ENCODE data around the gene PRSS57. TPM values are rescaled to one million over a fixed set of nuclear protein-coding genes. Genes with fewer than 3 reads are reported as not detected.

PRSS57 gene
- total and polyA plus RNA-seq, 4 donors: 0.10 to 2.0 (median 0.60) TPM; not detected in 1

- ATAC-seq (ENCODE audit: insufficient read depth, low FRiP score) (no peak), DNase-seq (peak in 2 of 3 donors; percentile 45 to 50)
- no peak overlapping the region for H3K4me3 ChIP-seq
- H3K4me1 ChIP-seq (ENCODE audit: control insufficient read depth in 5 of 5, insufficient read depth in 5 of 5, low read length in 5 of 5): peaks cover 0 to 10% (median 6%) of the 10 kb centered on the region in 5 donors
- peaks cover 0 to 2% (median 0%) of the 10 kb centered on the region in 4 donors for H3K36me3 ChIP-seq (ENCODE audit: control insufficient read depth in 4 of 4, insufficient read depth in 4 of 4, low read length in 4 of 4)
- H3K9ac ChIP-seq (ENCODE audit: insufficient read depth in 1 of 2, low read length in 2 of 2): no peak overlapping the region
- H3K27me3 ChIP-seq (ENCODE audit: control insufficient read depth in 3 of 3, insufficient read depth in 3 of 3, low read length in 2 of 3): no peaks in the 10 kb centered on the region
- no peak for TF ChIP-seq CTCF (IDR thresholded peaks at IDR 0.05; ENCODE audit: control extremely low read depth, extremely low read depth)
- H3K27ac ChIP-seq (ENCODE audit: low read depth in 1 of 2, low read length in 1 of 2): peak overlapping the region in 1 of 2 donors; percentile 95
- H3K9me3 ChIP-seq (ENCODE audit: control insufficient read depth in 4 of 4, insufficient read depth in 3 of 4, low read length in 3 of 4): peaks cover 0 to 2% (median 0%) of the 10 kb centered on the region in 4 donors
- 78 to 86% methylated on average over 38 to 43 of the region's 43 CpGs for WGBS, 2 donors
These were observed 32.0 kb upstream of the PRSS57 start for GRCh38 chr19:726993-727956.

GRCh38 chr19:725461-726089 is 30.3 kb upstream of the PRSS57 start:
- 88 to 91% methylated on average over 13 of the region's 13 CpGs for WGBS, 2 donors
- Histone ChIP-seq H3K27ac (ENCODE audit: low read depth in 1 of 2, low read length in 1 of 2) (no peak overlapping the region), H3K4me1 (ENCODE audit: control insufficient read depth in 5 of 5, insufficient read depth in 5 of 5, low read length in 5 of 5) (peaks cover 0 to 11% (median 6%) of the 10 kb centered on the region in 5 donors), H3K4me3 (no peak overlapping the region), H3K9ac (ENCODE audit: insufficient read depth in 1 of 2, low read length in 2 of 2) (no peak overlapping the region), H3K27me3 (ENCODE audit: control insufficient read depth in 3 of 3, insufficient read depth in 3 of 3, low read length in 2 of 3) (no peaks in the 10 kb centered on the region), H3K36me3 (ENCODE audit: control insufficient read depth in 4 of 4, insufficient read depth in 4 of 4, low read length in 4 of 4) (no peaks in the 10 kb centered on the region), H3K9me3 (ENCODE audit: control insufficient read depth in 4 of 4, insufficient read depth in 3 of 4, low read length in 3 of 4) (no peaks in the 10 kb centered on the region)
- TF ChIP-seq CTCF (IDR thresholded peaks at IDR 0.05; ENCODE audit: control extremely low read depth, extremely low read depth): no peak
- DNase-seq (peak in 1 of 3 donors; percentile 15), ATAC-seq (ENCODE audit: insufficient read depth, low FRiP score) (no peak)

GRCh38 chr19:723714-724113 is 28.5 kb upstream of the PRSS57 start:
- no peaks in the 10 kb centered on the region for H3K27me3 ChIP-seq (ENCODE audit: control insufficient read depth in 3 of 3, insufficient read depth in 3 of 3, low read length in 2 of 3)
- ATAC-seq (ENCODE audit: insufficient read depth, low FRiP score): no peak
- no peak overlapping the region for H3K27ac ChIP-seq (ENCODE audit: low read depth in 1 of 2, low read length in 1 of 2)
- DNase-seq: peak in 1 of 3 donors; percentile 8
- no peak overlapping the region for H3K9ac ChIP-seq (ENCODE audit: insufficient read depth in 1 of 2, low read length in 2 of 2)
- no peak for TF ChIP-seq CTCF (IDR thresholded peaks at IDR 0.05; ENCODE audit: control extremely low read depth, extremely low read depth)
- no peaks in the 10 kb centered on the region for H3K36me3 ChIP-seq (ENCODE audit: control insufficient read depth in 4 of 4, insufficient read depth in 4 of 4, low read length in 4 of 4)
- WGBS, 2 donors: 90 to 93% methylated on average over 18 of the region's 18 CpGs
- H3K4me3 ChIP-seq: no peak overlapping the region
- H3K4me1 ChIP-seq (ENCODE audit: control insufficient read depth in 5 of 5, insufficient read depth in 5 of 5, low read length in 5 of 5): peaks cover 0 to 19% (median 9%) of the 10 kb centered on the region in 5 donors
- H3K9me3 ChIP-seq (ENCODE audit: control insufficient read depth in 4 of 4, insufficient read depth in 3 of 4, low read length in 3 of 4): no peaks in the 10 kb centered on the region

Measured in lung (tissue), 12 donors.